ENCODE measurements around the gene PASK.
A peak's percentile ranks its signal among the peaks of the same experiment; 100 is the strongest.

The PASK gene

GRCh38 chr2:241179899-241180298, 30.6 kb upstream of the PASK start:
- DNase-seq (ENCODE audit: low read depth) = no peak

DNA sequence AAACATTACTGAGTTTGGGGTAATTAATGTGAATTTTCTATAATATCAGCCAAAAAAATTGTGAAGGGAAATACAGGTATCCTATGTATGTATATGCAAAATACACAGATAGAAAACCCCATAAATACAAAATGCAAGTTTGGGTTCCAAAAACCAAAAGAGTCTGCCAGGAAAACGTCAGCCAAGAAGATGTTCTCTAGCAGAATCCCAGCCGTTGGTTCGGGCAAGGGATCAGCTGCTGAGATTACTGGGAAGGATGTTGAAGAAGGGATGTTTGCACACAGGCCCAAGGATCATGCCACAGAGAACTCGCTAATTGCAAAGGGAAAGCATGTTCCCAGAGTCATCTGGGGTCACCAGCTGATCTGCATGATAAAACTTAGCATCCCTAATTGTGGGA, 29.7 kb upstream of the PASK start:
- DNase-seq (ENCODE audit: low read depth) = no peak

DNA sequence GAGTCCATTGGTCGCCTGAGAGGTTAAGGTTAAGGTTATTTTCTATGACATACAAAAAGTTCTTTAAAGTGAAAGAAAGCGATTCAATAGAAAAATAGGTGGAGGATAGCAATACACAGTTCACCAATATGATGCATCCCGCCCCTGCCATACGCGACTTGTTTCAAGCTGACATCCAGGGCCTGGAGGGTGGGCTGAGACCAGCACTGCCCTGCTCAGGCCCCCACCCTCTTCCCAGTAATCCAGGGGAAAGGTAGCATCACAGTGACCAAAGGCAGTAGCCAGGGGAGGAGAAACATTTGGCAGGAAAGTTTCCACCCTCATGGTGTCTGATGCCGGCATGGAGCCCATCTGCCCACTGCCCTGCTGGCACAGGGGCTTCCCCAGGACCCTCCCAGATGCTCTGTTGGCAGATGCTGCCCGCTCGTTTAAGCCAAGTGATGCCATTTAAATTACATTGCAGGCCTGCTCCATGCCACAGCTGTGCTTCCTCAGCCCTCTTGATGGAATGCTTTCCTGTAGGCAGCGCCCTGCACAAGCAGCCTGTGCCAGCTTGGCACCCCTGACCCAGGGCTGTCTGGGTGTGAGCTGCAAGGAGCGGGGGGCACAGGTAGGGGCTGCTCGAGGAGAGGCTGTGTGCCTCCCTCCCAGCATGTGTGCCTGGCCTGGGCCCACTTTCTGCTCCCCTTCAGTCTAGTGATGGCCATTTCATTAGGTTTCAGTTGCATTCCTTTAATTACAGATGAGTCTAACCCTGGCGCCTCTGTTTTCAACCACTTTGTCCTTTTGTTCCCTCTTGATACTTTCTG, 28.5 kb upstream of the PASK start:
- DNase-seq (ENCODE audit: low read depth) = no peak

DNA sequence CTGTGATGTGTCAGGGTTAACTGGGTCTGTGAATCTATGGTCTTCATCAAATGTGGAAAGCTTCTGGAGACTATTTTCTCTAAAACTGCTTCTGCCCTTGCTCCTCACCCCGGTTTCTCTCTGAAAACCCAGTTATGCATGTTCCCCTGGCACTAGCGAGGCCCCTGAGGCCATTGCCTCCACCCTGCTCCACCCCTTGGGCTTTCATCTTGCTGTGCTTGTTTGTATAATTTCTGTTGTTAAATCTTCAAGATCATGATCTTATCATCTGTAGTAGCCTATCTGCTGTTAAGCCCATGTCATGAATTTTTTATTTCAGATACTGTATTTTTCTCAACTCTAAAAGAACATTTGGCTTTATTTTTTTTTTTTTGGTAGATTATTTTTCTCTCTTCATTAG, 24.3 kb upstream of the PASK start:
- DNase-seq (ENCODE audit: low read depth) = no peak

- no peak for DNase-seq (ENCODE audit: low read depth)
Observed at GRCh38 chr2:241168366-241168765, 19.1 kb upstream of the PASK start.

- DNase-seq (ENCODE audit: low read depth) = no peak
Observed at GRCh38 chr2:241163601-241164118, 14.4 kb upstream of the PASK start.

GRCh38 chr2:241161646-241162281, 12.5 kb upstream of the PASK start:
- DNase-seq (ENCODE audit: low read depth) = no peak

- DNase-seq (ENCODE audit: low read depth) = no peak
Observed at GRCh38 chr2:241160318-241160717, 11.0 kb upstream of the PASK start.

DNA sequence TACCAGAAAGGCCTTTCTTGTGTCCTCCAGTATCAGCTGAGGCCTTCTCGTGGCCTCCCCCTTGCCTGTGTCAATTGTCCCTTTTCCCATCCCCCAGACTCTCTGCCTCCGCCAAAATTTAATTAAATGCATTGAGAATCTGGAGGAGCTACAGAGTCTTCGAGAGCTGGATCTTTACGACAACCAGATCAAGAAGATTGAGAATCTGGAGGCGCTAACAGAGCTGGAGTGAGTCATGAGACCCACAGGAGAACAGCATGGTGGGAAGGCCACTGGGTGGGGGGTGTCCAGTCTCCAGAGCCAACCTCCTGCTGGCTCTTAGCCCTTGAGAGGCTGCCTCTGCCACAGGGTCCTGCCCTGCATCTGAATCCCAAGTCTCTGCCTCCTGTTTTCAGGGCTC, 9.8 kb upstream of the PASK start:
- no peak for DNase-seq (ENCODE audit: low read depth)

DNA sequence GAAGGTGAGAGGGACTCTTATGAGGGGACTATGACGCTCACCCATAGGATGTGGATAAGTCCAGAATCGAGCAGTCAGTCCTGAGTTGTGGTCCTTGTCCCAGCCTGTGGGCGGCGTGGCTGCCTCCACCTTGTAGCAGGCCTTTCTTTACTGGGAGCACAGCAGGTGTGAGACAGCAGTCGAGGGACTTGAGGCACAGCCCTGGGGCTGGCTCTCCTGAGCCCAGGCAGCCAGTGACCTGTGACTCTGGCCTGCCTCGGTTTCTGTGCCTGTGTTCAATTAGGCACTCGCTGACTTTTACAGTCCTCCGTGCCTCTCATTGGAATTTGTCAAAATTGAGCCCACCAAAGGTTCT, 9.3 kb upstream of the PASK start:
- no peak for DNase-seq (ENCODE audit: low read depth)

GRCh38 chr2:241157841-241158545, 8.7 kb upstream of the PASK start:
- no peak for DNase-seq (ENCODE audit: low read depth)

- DNase-seq (ENCODE audit: low read depth) = no peak
Observed at GRCh38 chr2:241156971-241157441, 7.7 kb upstream of the PASK start.

GRCh38 chr2:241155936-241156335, 6.7 kb upstream of the PASK start:
- DNase-seq (ENCODE audit: low read depth) = no peak

DNA sequence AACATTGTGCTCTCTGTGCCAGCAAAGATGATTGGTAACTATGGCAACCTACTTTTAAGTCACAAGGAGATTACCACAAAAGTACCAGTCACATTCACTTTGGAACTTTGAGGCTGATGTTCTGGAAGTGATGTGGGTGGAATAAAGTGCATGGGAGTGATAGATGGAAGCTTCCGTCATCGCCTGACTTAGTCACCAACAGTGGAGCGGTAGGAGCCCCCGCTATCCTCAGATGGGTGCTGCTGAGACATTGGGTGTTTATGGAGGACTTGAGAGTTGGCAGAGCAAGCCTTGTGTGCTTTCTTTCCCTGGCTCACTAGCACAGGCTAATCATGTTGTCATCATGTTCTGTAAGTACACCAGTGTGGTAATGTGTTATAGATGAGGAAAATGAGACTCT, 5.6 kb upstream of the PASK start:
- no peak for DNase-seq (ENCODE audit: low read depth)

DNA sequence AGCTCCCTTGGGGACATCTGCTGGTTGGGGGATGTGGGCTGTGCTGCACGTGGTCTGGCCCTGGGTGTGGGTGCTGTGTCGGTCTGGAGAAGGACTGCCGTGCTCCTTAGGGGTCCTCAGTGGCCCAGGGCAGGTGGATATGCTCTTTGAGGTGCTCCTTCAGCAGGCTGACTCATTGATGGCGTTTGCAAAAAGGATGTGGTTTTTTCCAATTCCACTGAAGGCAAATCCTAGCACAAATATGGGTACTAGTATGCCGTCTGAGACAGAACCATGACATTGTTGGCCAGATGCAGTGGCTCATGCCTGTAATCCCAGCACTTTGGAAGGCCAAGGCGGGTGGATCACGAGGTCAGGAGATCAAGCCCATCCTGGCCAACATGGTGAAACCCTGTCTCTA, 4.3 kb upstream of the PASK start:
- DNase-seq (ENCODE audit: low read depth) = no peak

DNA sequence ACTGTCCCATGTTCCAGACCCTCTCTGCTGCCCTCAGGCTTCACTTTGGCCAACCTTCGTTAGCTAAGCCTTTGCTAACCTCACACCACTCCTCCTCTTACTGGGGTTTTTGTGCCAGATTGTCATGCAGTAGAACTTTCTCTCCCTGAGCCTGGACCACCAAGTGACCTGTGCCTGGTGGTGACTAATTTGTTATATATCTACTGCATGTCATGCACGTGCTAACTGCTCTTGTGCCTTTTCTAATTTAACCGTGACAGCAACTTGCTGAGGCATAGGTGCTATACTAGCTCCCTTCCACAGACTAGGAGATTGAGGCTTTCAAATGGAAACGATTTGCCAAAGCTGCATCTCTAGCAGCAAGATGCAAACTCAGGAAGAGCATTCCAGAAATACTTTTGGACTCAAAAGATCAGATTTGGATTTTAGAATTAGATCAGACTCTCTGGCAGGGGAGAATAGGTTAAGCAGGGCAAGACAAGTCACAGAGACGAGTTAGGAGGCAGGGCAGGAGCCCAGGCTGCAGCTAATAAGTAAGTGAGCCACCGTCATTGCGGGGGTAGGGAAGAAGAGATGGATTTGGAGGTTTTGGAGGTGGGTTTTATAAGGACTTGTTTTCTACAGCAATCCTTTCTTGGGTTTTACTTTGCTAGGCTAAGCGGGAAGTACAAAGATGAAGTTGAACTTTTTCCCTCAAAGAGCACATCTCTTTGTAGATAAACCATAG, 2.8 kb upstream of the PASK start:
- no peak for DNase-seq (ENCODE audit: low read depth)

GRCh38 chr2:241150660-241151530, 1.6 kb upstream of the PASK start:
- no peak for DNase-seq (ENCODE audit: low read depth)

DNA sequence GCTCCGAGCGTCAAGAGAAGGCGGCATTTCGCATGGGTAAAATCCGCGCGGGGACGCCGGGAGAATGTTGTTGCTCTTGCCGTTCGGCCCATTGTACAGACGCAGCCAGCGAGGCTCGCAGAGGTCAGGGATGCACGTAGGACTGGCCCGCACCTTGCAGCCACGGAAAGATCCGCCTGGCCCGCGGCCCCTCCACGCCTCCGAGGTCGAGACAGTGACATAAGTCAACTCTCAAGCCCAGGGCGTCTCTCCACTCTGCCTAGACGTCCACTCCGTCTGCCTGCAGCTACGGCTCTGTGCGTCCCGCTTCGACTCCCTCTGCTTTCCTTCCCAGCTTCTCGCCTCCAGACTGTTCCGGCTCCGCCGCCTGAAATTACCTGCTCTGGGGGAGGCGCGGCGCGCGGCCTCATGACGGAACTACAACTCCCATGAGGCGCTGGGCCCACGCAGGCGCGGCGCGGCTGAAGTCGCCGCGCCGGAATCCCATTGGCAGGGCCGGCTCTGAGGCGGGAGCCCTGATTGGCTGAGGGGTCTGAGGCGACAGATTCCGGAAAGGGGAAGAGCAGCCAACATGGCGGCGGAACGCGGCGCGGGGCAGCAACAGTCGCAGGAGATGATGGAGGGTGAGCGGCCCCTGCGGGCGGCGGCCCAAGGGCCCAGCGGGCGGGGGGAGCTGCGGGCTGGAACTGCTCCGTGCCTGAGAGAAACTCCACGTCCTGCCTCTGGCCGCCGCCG, 820 bp upstream of the PASK start, which contains the start of gene PPP1R7:
TSS of gene PPP1R7 (plus strand) at position 543 of the 735 bp plus-strand sequence. CDS start at position 572, 29 bp downstream.
- peak; percentile 94 for DNase-seq (ENCODE audit: low read depth)

GRCh38 chr2:241149675-241149924, 328 bp upstream of the PASK start:
- DNase-seq (ENCODE audit: low read depth) = no peak

DNA sequence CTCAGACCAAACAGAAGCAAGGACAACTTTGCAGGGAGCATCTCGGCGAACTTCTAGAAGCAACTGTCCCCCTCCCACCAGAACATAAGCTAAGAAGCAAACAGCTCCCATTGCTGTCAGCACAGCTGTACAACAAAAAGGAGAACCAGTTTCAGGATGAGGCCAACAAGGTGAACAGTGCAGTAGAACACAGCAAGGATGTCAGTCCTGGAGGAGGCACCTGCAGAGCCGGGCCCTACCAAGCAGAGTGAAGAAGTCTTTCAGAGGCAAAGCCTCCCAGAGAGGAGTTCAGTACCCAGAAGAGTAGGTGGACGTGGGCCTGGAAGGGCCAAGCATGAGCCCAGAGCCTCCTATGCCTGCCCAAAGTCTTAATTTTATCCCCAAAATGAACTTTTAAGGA, 1.0 kb downstream of the PASK start:
- DNase-seq (ENCODE audit: low read depth) = no peak

- no peak for DNase-seq (ENCODE audit: low read depth)
Observed at GRCh38 chr2:241147336-241147735, 1.9 kb downstream of the PASK start.

All from T-helper 22 cell (primary cell).